IMR-90 (cell line): Measurements from ENCODE around the gene LAG3. TPM values are rescaled to one million over a fixed set of nuclear protein-coding genes. Genes with fewer than 3 reads are reported as not detected.

ENCODE experiments used
- ATAC-seq: fragments of 200-7000 bp; cut with Tn5 transposase; 2 replicates; pipeline ENCODE4 v1.9.1; 2020; ENCODE audit warnings: low read depth, mild to moderate bottlenecking, moderate library complexity
- BruUV-seq: library from RNA; stranded (reverse); fragments of 400-500 nt; replicated peaks from 2 replicates; lab custom pipeline; 2021; lab: Mats Ljungman, UMichigan
- CTCF ChIA-PET: fragments of 300-600 bp; formaldehyde crosslinking; extraction: SDS; loops from one replicate; lab custom pipeline; 2021; ENCODE audit warnings: antibody characterized with exemption; lab: Yijun Ruan, JAX
- POLR2A ChIA-PET: fragments of 300-600 bp; sonication (Branson Sonifier 250); formaldehyde crosslinking; loops from one replicate; lab custom pipeline; 2022; ENCODE audit warnings: antibody characterized with exemption; ENCODE audit not compliant: unreplicated experiment; lab: Charles Lee
- DNase-seq: peaks from one replicate; pipeline ENCODE4 v3.0.0; 2013
- H2AFZ ChIP-seq: replicated peaks from 2 replicates; pipeline ENCODE3; 2013; ENCODE audit warnings: low read length, mild to moderate bottlenecking; ENCODE audit not compliant: poor library complexity
- H2AK5ac ChIP-seq: 2 replicates; pipeline ENCODE4 v1.6.1; 2013; ENCODE audit warnings: low read depth, low read length, inconsistent platforms
- H2AK9ac ChIP-seq: replicated peaks from 2 replicates; pipeline ENCODE3; 2013; ENCODE audit warnings: mild to moderate bottlenecking, low read depth, low read length, moderate library complexity; ENCODE audit not compliant: poor library complexity
- H2BK120ac ChIP-seq: 2 replicates; pipeline ENCODE4 v1.6.1; 2013; ENCODE audit warnings: low read depth, low read length, inconsistent platforms
- H2BK15ac ChIP-seq: 3 replicates; pipeline ENCODE4 v1.6.1; 2013; ENCODE audit warnings: low read depth, low read length, inconsistent platforms
- H2BK20ac ChIP-seq: 2 replicates; pipeline ENCODE4 v1.6.1; 2013; ENCODE audit warnings: low read depth, mild to moderate bottlenecking, inconsistent platforms, low read length, moderate library complexity
- H2BK5ac ChIP-seq: 2 replicates; pipeline ENCODE4 v1.6.1; 2013; ENCODE audit warnings: mild to moderate bottlenecking, low read depth, low read length, inconsistent platforms; ENCODE audit not compliant: poor library complexity, severe bottlenecking
- H3K14ac ChIP-seq: replicated peaks from 2 replicates; pipeline ENCODE4 v1.6.1; 2013; ENCODE audit warnings: low read depth, low read length, inconsistent platforms
- H3K18ac ChIP-seq: 2 replicates; pipeline ENCODE4 v1.6.1; 2013; ENCODE audit warnings: low read depth, low read length, control low read depth
- H3K23ac ChIP-seq: 2 replicates; pipeline ENCODE4 v1.6.1; 2013; ENCODE audit warnings: low read depth, low read length, inconsistent platforms
- H3K27ac ChIP-seq: 2 replicates; pipeline ENCODE4 v1.5.1; 2013; ENCODE audit warnings: mild to moderate bottlenecking, control low read depth, low read length; ENCODE audit not compliant: insufficient read depth
- H3K27me3 ChIP-seq: 2 replicates; pipeline ENCODE4 v1.6.1; 2013; ENCODE audit warnings: low read length; ENCODE audit not compliant: control insufficient read depth, insufficient read depth
- H3K36me3 ChIP-seq: 2 replicates; pipeline ENCODE4 v1.6.1; 2013; ENCODE audit warnings: low read length, mixed read lengths; ENCODE audit not compliant: control insufficient read depth, insufficient read depth
- H3K4ac ChIP-seq: 2 replicates; pipeline ENCODE4 v1.6.1; 2013; ENCODE audit warnings: low read depth, low read length, inconsistent platforms
- H3K4me1 ChIP-seq: 2 replicates; pipeline ENCODE4 v1.6.1; 2013; ENCODE audit warnings: low read length, mixed read lengths; ENCODE audit not compliant: control insufficient read depth, insufficient read depth
- H3K4me2 ChIP-seq: 2 replicates; pipeline ENCODE4 v1.6.1; 2013; ENCODE audit warnings: low read depth, mild to moderate bottlenecking, control low read depth, low read length, moderate library complexity
- H3K4me3 ChIP-seq: 2 replicates; pipeline ENCODE4 v1.5.1; 2013; ENCODE audit warnings: low read depth, mild to moderate bottlenecking, control low read depth, low read length, moderate library complexity; ENCODE audit not compliant: insufficient read depth
- H3K56ac ChIP-seq: 2 replicates; pipeline ENCODE4 v1.6.1; 2013; ENCODE audit warnings: low read length, inconsistent platforms; ENCODE audit not compliant: insufficient read depth; ENCODE audit errors: extremely low read depth
- H3K79me1 ChIP-seq, 2 experiments: 2 replicates each; pipeline ENCODE4 v1.6.1; 2013; ENCODE audit warnings: low read length in 2 of 2, inconsistent platforms in 1 of 2, low read depth in 1 of 2
- H3K9ac ChIP-seq: 2 replicates; pipeline ENCODE4 v1.6.1; 2013; ENCODE audit warnings: low read depth, low read length, control low read depth
- H3K9me1 ChIP-seq: 2 replicates; pipeline ENCODE4 v1.6.1; 2013; ENCODE audit warnings: low read length, inconsistent platforms; ENCODE audit not compliant: insufficient read depth
- H3K9me3 ChIP-seq: 2 replicates; pipeline ENCODE4 v1.6.1; 2013; ENCODE audit warnings: low read length; ENCODE audit not compliant: control insufficient read depth, insufficient read depth
- H4K20me1 ChIP-seq: 2 replicates; pipeline ENCODE4 v1.6.1; 2013; ENCODE audit warnings: low read length, inconsistent platforms; ENCODE audit not compliant: insufficient read depth
- H4K5ac ChIP-seq: 2 replicates; pipeline ENCODE4 v1.6.1; 2013; ENCODE audit warnings: mild to moderate bottlenecking, low read depth, low read length, control low read depth
- H4K8ac ChIP-seq, 2 experiments: 2 replicates each; pipeline ENCODE4 v1.6.1; 2013; ENCODE audit warnings: low read depth in 2 of 2, low read length in 2 of 2, control low read depth in 1 of 2, inconsistent platforms in 1 of 2
- H4K91ac ChIP-seq: 2 replicates; pipeline ENCODE4 v1.6.1; 2013; ENCODE audit warnings: low read depth, low read length, inconsistent platforms; ENCODE audit not compliant: insufficient read depth
- BHLHE40 ChIP-seq: fragments of 150-350 bp; IDR thresholded peaks from 2 replicates; pipeline ENCODE4 v1.6.1; 2016; ENCODE audit warnings: mild to moderate bottlenecking, low read depth, low read length
- CEBPB ChIP-seq: IDR thresholded peaks from 2 replicates; pipeline ENCODE4 v1.6.1; 2012; ENCODE audit warnings: low read depth, low read length, improper control_type of control experiment
- FOS ChIP-seq: fragments of 150-350 bp; IDR thresholded peaks from 2 replicates; pipeline ENCODE4 v1.6.1; 2016; ENCODE audit warnings: low read depth, low read length
- MAFK ChIP-seq: IDR thresholded peaks from 2 replicates; pipeline ENCODE4 v1.6.1; 2012; ENCODE audit warnings: low read depth, low read length, improper control_type of control experiment
- RAD21 ChIP-seq: IDR thresholded peaks from 2 replicates; pipeline ENCODE4 v1.6.1; 2012; ENCODE audit warnings: low read length, improper control_type of control experiment
- RFX5 ChIP-seq: IDR thresholded peaks from 2 replicates; pipeline ENCODE4 v1.8.0; 2012; ENCODE audit warnings: low read depth, mild to moderate bottlenecking, low read length, moderate library complexity
- WGBS, 2 experiments: methylation state at CpG; one replicate each; pipeline versions ENCODE4 v1.1.5 to v1.1.7; 2013; ENCODE audit warnings: missing lambda C conversion rate in 2 of 2; ENCODE audit not compliant: insufficient read length in 1 of 2; ENCODE audit errors: extremely low coverage in 2 of 2; 5-methylcytosine and 5-hydroxymethylcytosine counted together
- dilution Hi-C: fragments of 300-500 bp; cut with HindIII; formaldehyde crosslinking; loops from one replicate; pipeline ENCODE4 v1.14.3; 2018; ENCODE audit warnings: low sequenced_read_pairs; ENCODE audit not compliant: unreplicated experiment
- in situ Hi-C: fragments of 300-500 bp; cut with MboI; formaldehyde crosslinking; loops from 3 replicates; pipeline ENCODE4 v1.14.3; 2019; ENCODE audit warnings: low sequenced_read_pairs, inconsistent platforms, mixed read lengths
- intact Hi-C: fragments of 100-400 bp; cut with micrococcal nuclease; formaldehyde crosslinking; loops from 2 replicates; pipeline ENCODE4 v1.10.0; 2022
- polyA plus RNA-seq, 3 experiments: library from polyadenylated mRNA; depleted of rRNA; stranded (reverse); fragments of >200 nt; gene quantifications; 2 replicates each; pipeline ENCODE4 v1.2.3, GENCODE V29; 2012; ENCODE audit warnings: low replicate concordance in 1 of 3
- total RNA-seq: library from RNA; depleted of rRNA; stranded (reverse); fragments of >200 nt; gene quantifications from 2 replicates; pipeline ENCODE4 v1.2.3, GENCODE V29; 2012
- TF ChIP-seq, protein P1 (sequence below): fragments of 150-350 bp; IDR thresholded peaks from 2 replicates; pipeline ENCODE4 v1.6.1; 2017; ENCODE audit warnings: mild to moderate bottlenecking, antibody characterized with exemption, low read length, low read depth

The LAG3 gene
- total and polyA plus RNA-seq, 2 of the 4 experiments (the other 2 are of a cell fraction), result 0.41 TPM; not detected in 1

DNA sequence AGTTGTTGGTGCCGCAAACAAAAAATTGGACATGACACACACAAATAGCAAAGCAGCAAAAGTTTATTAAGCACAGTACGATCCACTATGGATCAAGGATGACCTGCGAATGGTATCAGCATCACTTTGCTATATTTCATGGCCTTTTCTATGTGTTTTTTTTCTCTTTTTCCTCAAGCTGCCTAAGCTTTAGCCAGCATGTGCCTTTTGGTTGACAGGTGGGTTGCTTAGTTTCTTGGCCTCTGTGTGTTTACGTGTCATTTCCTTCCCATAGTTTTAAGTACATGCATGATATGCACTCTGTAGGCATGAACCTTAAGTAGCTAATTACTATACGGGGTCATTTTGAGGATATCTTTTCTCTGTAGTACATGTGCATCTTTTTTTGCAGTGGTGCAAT, 26.8 kb downstream of the LAG3 start:
- TF ChIP-seq BHLHE40, result no peak
- TF ChIP-seq FOS, result no peak
- TF ChIP-seq RAD21, result no peak
- no peak for TF ChIP-seq CEBPB
- TF ChIP-seq, protein P1, sequence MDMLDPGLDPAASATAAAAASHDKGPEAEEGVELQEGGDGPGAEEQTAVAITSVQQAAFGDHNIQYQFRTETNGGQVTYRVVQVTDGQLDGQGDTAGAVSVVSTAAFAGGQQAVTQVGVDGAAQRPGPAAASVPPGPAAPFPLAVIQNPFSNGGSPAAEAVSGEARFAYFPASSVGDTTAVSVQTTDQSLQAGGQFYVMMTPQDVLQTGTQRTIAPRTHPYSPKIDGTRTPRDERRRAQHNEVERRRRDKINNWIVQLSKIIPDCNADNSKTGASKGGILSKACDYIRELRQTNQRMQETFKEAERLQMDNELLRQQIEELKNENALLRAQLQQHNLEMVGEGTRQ, result no peak
- no peak for TF ChIP-seq MAFK
- TF ChIP-seq RFX5, result no peak
- in situ Hi-C loops, result no loop called here
- Histone ChIP-seq H2BK15ac (no peak overlapping the region), H3K4ac (no peak overlapping the region), H2BK120ac (no peak overlapping the region), H2AK9ac (no peak overlapping the region), H2BK20ac (no peak overlapping the region), H3K4me1 (no peaks in the 10 kb centered on the region), H4K20me1 (no peaks in the 10 kb centered on the region), H2AK5ac (no peak overlapping the region), H2BK5ac (no peak overlapping the region), H3K23ac (no peak overlapping the region), H3K27ac (no peak overlapping the region), H3K9me1 (no peaks in the 10 kb centered on the region), H3K56ac (no peak overlapping the region), H3K4me2 (no peak overlapping the region), H3K14ac (no peak overlapping the region), H3K18ac (no peak overlapping the region), H3K79me1 (no peaks in the 10 kb centered on the region), H2AFZ (no peak overlapping the region), H3K4me3 (no peak overlapping the region), H3K9ac (no peak overlapping the region), H3K27me3 (no peaks in the 10 kb centered on the region), H3K36me3 (peaks cover 5% of the 10 kb centered on the region; the same call in 1 of the 2 replicates), H4K91ac (no peak overlapping the region), H3K9me3 (no peaks in the 10 kb centered on the region), H4K5ac (no peak overlapping the region), H4K8ac (no peak overlapping the region)
- no peak for DNase-seq
- POLR2A ChIA-PET, result no interaction called here
- CTCF ChIA-PET, result no interaction called here
- intact Hi-C loops, result no loop called here
- no TSS peak for BruUV-seq
- no CpG with 5 or more reads among the region's 5 CpGs for WGBS, 2 experiments
- no peak for ATAC-seq
- dilution Hi-C loops, result no loop called here
